Smooth muscle cell (in vitro differentiated cells): ENCODE results near the gene BARX1. TPM values are rescaled to one million over a fixed set of nuclear protein-coding genes. Genes with fewer than 3 reads are reported as not detected.

Experiments
- DNase-seq: peaks from one replicate; lab custom pipeline; 2025; ENCODE audit not compliant: unreplicated experiment; lab: John Stamatoyannopoulos, UW
- H2AFZ ChIP-seq: fragments of 200-600 bp; sonication (generic); 2 replicates; pipeline ENCODE4 v1.6.0; 2016; ENCODE audit warnings: antibody characterized with exemption, low read depth, mild to moderate bottlenecking
- H3F3A ChIP-seq: fragments of 200-600 bp; sonication (generic); 2 replicates; pipeline ENCODE4 v1.6.0; 2017; ENCODE audit warnings: antibody characterized with exemption, low read depth
- H3K27ac ChIP-seq: fragments of 200-600 bp; sonication (generic); 2 replicates; pipeline ENCODE4 v1.5.1; 2016; ENCODE audit warnings: low read depth, mild to moderate bottlenecking
- H3K27me3 ChIP-seq: fragments of 200-600 bp; sonication (generic); 2 replicates; pipeline ENCODE4 v1.6.1; 2016; ENCODE audit warnings: low read depth, mild to moderate bottlenecking
- H3K36me3 ChIP-seq: fragments of 200-600 bp; sonication (generic); 2 replicates; pipeline ENCODE4 v1.5.1; 2016; ENCODE audit warnings: low read depth
- H3K4me1 ChIP-seq: fragments of 200-600 bp; sonication (generic); 2 replicates; pipeline ENCODE4 v1.5.1; 2016; ENCODE audit warnings: low read depth
- H3K4me2 ChIP-seq: fragments of 200-600 bp; sonication (generic); 2 replicates; pipeline ENCODE4 v1.6.0; 2016; ENCODE audit warnings: mild to moderate bottlenecking
- H3K4me3 ChIP-seq: fragments of 200-600 bp; sonication (generic); 2 replicates; pipeline ENCODE4 v1.5.1; 2016; ENCODE audit warnings: mild to moderate bottlenecking
- H3K79me2 ChIP-seq: fragments of 200-600 bp; sonication (generic); 2 replicates; pipeline ENCODE4 v1.6.0; 2016; ENCODE audit warnings: low read depth, mild to moderate bottlenecking
- H3K9ac ChIP-seq: fragments of 200-600 bp; sonication (generic); 2 replicates; pipeline ENCODE4 v1.6.0; 2016; ENCODE audit warnings: low read depth
- H3K9me3 ChIP-seq: fragments of 200-600 bp; sonication (generic); replicated peaks from 2 replicates; pipeline ENCODE4 v1.5.1; 2016; ENCODE audit warnings: low read depth
- H4K20me1 ChIP-seq: fragments of 200-600 bp; sonication (generic); 2 replicates; pipeline ENCODE4 v1.6.0; 2016; ENCODE audit warnings: low read depth
- WGBS: methylation state at CpG from one replicate; pipeline ENCODE4 v1.1.7; 2016; ENCODE audit warnings: low lambda C conversion rate; 5-methylcytosine and 5-hydroxymethylcytosine counted together
- polyA plus RNA-seq: library from polyadenylated mRNA; unstranded; fragments of >200 nt; fragmentation: Nextera tagmentation; extraction: Ambion mirVana; gene quantifications from 2 replicates; pipeline ENCODE4 v1.2.1, GENCODE V29; 2016
- total RNA-seq: library from RNA; depleted of rRNA; stranded (reverse); fragments of >200 nt; gene quantifications from 2 replicates; pipeline ENCODE4 v1.2.3, GENCODE V29; 2014
- TF ChIP-seq, protein P1 (sequence below): fragments of 200-600 bp; sonication (generic); IDR thresholded peaks from 2 replicates; pipeline ENCODE4 v1.5.1; 2017; ENCODE audit warnings: borderline replicate concordance, mild to moderate bottlenecking, antibody characterized with exemption; ENCODE audit not compliant: insufficient read depth, poor library complexity, severe bottlenecking

The BARX1 gene
- total and polyA plus RNA-seq, 2 experiments from 2014 or later: 6.1 TPM

DNA sequence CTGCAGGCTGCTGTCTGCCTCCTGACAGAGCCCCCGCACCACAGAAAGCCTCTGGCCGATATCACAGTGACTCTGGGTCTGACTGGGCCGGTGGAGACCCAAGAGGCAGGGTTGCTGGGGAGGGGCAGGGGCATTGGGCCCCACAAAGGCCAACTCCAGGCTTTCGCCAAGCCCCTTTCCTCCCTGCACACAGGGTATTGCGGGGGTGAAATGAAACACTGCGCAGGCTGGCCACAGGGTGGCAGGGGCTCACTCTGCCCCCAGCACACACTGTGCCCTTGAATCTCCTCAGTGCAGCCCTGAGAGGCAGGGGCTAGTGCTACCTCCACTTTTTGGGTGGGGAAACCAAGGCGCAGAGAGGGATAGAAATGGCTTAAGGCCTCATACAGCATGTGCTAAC, 44.6 kb downstream of the BARX1 start:
- Histone ChIP-seq H3K9me3 (no peaks in the 10 kb centered on the region), H3K4me2 (no peak overlapping the region), H3K79me2 (no peaks in the 10 kb centered on the region), H3K9ac (no peak overlapping the region), H2AFZ (no peak overlapping the region), H3K4me3 (no peak overlapping the region), H3K27ac (no peak overlapping the region), H3K4me1 (peaks cover 8% of the 10 kb centered on the region), H3F3A (no peaks in the 10 kb centered on the region), H3K27me3 (no peaks in the 10 kb centered on the region), H4K20me1 (no peaks in the 10 kb centered on the region), H3K36me3 (no peaks in the 10 kb centered on the region)
- TF ChIP-seq, protein P1, sequence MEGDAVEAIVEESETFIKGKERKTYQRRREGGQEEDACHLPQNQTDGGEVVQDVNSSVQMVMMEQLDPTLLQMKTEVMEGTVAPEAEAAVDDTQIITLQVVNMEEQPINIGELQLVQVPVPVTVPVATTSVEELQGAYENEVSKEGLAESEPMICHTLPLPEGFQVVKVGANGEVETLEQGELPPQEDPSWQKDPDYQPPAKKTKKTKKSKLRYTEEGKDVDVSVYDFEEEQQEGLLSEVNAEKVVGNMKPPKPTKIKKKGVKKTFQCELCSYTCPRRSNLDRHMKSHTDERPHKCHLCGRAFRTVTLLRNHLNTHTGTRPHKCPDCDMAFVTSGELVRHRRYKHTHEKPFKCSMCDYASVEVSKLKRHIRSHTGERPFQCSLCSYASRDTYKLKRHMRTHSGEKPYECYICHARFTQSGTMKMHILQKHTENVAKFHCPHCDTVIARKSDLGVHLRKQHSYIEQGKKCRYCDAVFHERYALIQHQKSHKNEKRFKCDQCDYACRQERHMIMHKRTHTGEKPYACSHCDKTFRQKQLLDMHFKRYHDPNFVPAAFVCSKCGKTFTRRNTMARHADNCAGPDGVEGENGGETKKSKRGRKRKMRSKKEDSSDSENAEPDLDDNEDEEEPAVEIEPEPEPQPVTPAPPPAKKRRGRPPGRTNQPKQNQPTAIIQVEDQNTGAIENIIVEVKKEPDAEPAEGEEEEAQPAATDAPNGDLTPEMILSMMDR: no peak
- WGBS: 91% methylated on average over 6 of the region's 7 CpGs
- no peak for DNase-seq

GRCh38 chr9:93910196-93910595, 45.0 kb downstream of the BARX1 start:
- H4K20me1 ChIP-seq: no peaks in the 10 kb centered on the region
- 92% methylated on average over 10 of the region's 10 CpGs for whole genome bisulfite sequencing

DNA sequence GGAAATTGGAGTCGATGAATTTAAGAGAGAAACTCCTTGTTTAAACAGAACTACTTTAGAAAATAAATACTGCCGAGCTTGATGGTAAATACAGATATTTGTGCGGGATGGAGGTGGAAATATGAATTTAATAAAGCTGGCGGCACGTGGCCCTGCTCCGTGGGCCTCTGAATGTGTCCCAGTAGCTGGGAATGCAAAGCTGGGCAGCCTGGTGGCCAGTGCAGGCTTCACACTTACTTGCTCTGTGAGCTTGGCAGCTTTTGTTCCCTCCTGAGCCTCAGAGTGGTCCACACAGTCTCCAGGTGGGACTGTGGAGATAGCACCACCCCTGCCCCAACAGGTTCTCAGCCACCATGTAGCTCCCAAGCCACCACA, 45.9 kb downstream of the BARX1 start:
- Histone ChIP-seq H3F3A (no peaks in the 10 kb centered on the region), H3K27me3 (no peaks in the 10 kb centered on the region), H3K4me1 (peaks cover 8% of the 10 kb centered on the region), H3K4me3 (no peak overlapping the region), H2AFZ (no peak overlapping the region), H3K27ac (no peak overlapping the region), H3K9me3 (no peaks in the 10 kb centered on the region), H3K79me2 (no peaks in the 10 kb centered on the region), H3K4me2 (no peak overlapping the region), H3K36me3 (no peaks in the 10 kb centered on the region), H4K20me1 (no peaks in the 10 kb centered on the region), H3K9ac (no peak overlapping the region)
- DNase-seq: no peak
- WGBS: 86% methylated on average over 6 of the region's 6 CpGs
- TF ChIP-seq, protein P1: no peak

More at GRCh38 chr9:93910196-93910595, 45.0 kb downstream of the BARX1 start:
- Histone ChIP-seq H3K79me2 (no peaks in the 10 kb centered on the region), H3K9ac (no peak overlapping the region), H3F3A (no peaks in the 10 kb centered on the region), H3K27ac (no peak overlapping the region), H3K4me1 (peaks cover 8% of the 10 kb centered on the region), H3K36me3 (no peaks in the 10 kb centered on the region), H2AFZ (no peak overlapping the region), H3K27me3 (no peaks in the 10 kb centered on the region), H3K4me3 (no peak overlapping the region), H3K9me3 (no peaks in the 10 kb centered on the region), H3K4me2 (no peak overlapping the region)
- TF ChIP-seq, protein P1: no peak
- no peak for DNase-seq

DNA sequence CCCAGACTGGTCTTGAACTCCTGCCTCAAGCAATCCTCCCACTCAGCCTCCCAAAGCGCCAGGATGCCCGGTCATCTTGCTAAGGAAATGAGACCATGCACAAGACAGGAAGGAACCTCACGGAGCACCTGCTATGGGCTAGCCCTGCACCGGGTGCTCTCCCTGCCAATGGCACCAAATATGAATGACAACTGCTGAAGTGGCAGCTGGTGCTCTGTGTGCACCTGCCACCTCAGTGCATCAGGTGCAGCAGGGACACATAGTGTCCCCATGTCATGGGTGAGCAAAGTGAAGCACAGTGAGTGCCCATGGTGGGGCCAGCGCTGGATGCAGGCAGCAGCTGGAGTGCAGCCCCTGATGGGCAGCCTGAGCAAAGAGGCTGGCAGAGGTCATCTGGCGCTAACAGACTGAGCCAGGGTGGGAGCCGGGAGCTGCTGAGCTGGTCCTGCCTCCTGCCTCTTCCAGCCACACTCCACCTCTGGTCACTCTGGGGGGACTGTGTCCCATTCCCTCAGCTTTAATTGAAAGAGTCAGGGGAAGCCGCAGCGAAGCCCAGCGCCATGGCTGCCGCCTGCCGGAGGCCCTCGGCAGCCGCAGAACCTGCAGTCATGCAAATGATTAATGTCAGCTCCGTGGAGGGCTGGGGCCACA, 46.4 kb downstream of the BARX1 start:
- Histone ChIP-seq H3K27me3 (no peaks in the 10 kb centered on the region), H3K79me2 (no peaks in the 10 kb centered on the region), H3K36me3 (no peaks in the 10 kb centered on the region), H4K20me1 (no peaks in the 10 kb centered on the region), H2AFZ (no peak overlapping the region), H3K4me1 (peaks cover 8% of the 10 kb centered on the region), H3K9ac (no peak overlapping the region), H3K4me3 (no peak overlapping the region), H3F3A (no peaks in the 10 kb centered on the region), H3K27ac (no peak overlapping the region), H3K9me3 (no peaks in the 10 kb centered on the region), H3K4me2 (no peak overlapping the region)
- TF ChIP-seq, protein P1: no peak
- 84% methylated on average over 15 of the region's 15 CpGs for WGBS
- no peak for DNase-seq
